ENCODE data around the gene PAX1.

The PAX1 gene

GRCh38 chr20:21665687-21666446, 39.6 kb upstream of the PAX1 start:
- TF ChIP-seq YY1 (IDR thresholded peaks at IDR 0.05; ENCODE audit: low read depth) (no peak), NFIC (IDR thresholded peaks at IDR 0.05) (no peak), FOXM1 (IDR thresholded peaks at IDR 0.05; ENCODE audit: borderline replicate concordance, low read depth) (no peak), TCF12 (IDR thresholded peaks at IDR 0.05; ENCODE audit: low read depth) (no peak), CEBPB (IDR thresholded peaks at IDR 0.05) (no peak), EGR1 (IDR thresholded peaks at IDR 0.05) (no peak), TEAD4 (IDR thresholded peaks at IDR 0.05) (no peak)

- TF ChIP-seq NFIC (IDR thresholded peaks at IDR 0.05) (no peak), TEAD4 (IDR thresholded peaks at IDR 0.05) (no peak), ZBTB7A (IDR thresholded peaks at IDR 0.05; ENCODE audit: low read depth) (no peak), TAF1 (IDR thresholded peaks at IDR 0.05; ENCODE audit: low read depth) (no peak), MAX (IDR thresholded peaks at IDR 0.05) (no peak), EP300 (IDR thresholded peaks at IDR 0.05; ENCODE audit: borderline replicate concordance) (no peak), YY1 (IDR thresholded peaks at IDR 0.05; ENCODE audit: low read depth) (no peak)
These were observed 35.3 kb upstream of the PAX1 start for GRCh38 chr20:21670126-21670525.

GRCh38 chr20:21670981-21671380, 34.5 kb upstream of the PAX1 start:
- no peak for TF ChIP-seq TEAD4 (IDR thresholded peaks at IDR 0.05)
- no peak for TF ChIP-seq TCF12 (IDR thresholded peaks at IDR 0.05; ENCODE audit: low read depth)
- TF ChIP-seq FOXM1 (IDR thresholded peaks at IDR 0.05; ENCODE audit: borderline replicate concordance, low read depth): no peak
- no peak for TF ChIP-seq USF1 (IDR thresholded peaks at IDR 0.05)
- no peak for TF ChIP-seq YY1 (IDR thresholded peaks at IDR 0.05; ENCODE audit: low read depth)
- no peak for TF ChIP-seq EP300 (IDR thresholded peaks at IDR 0.05; ENCODE audit: borderline replicate concordance)
- TF ChIP-seq CEBPB (IDR thresholded peaks at IDR 0.05): no peak
- no peak for TF ChIP-seq REST (IDR thresholded peaks at IDR 0.05; ENCODE audit: low read depth)
- no peak for TF ChIP-seq RAD21 (IDR thresholded peaks at IDR 0.05; ENCODE audit: low read depth)
- no peak for TF ChIP-seq NFIC (IDR thresholded peaks at IDR 0.05)
- no peak for TF ChIP-seq EGR1 (IDR thresholded peaks at IDR 0.05)
- no peak for TF ChIP-seq TAF1 (IDR thresholded peaks at IDR 0.05; ENCODE audit: low read depth)
- TF ChIP-seq CREB1 (IDR thresholded peaks at IDR 0.05; ENCODE audit: low read depth): no peak
- no peak for TF ChIP-seq ZBTB7A (IDR thresholded peaks at IDR 0.05; ENCODE audit: low read depth)
- no peak for TF ChIP-seq MAX (IDR thresholded peaks at IDR 0.05)

GRCh38 chr20:21677261-21677660, 28.2 kb upstream of the PAX1 start:
- TF ChIP-seq NFIC (IDR thresholded peaks at IDR 0.05): no peak
- no peak for TF ChIP-seq TCF12 (IDR thresholded peaks at IDR 0.05; ENCODE audit: low read depth)
- TF ChIP-seq EP300 (IDR thresholded peaks at IDR 0.05; ENCODE audit: borderline replicate concordance): no peak
- no peak for TF ChIP-seq MAX (IDR thresholded peaks at IDR 0.05)
- TF ChIP-seq REST (IDR thresholded peaks at IDR 0.05; ENCODE audit: low read depth): no peak

GRCh38 chr20:21677781-21678180, 27.7 kb upstream of the PAX1 start:
- no peak for TF ChIP-seq MAX (IDR thresholded peaks at IDR 0.05)
- no peak for TF ChIP-seq CREB1 (IDR thresholded peaks at IDR 0.05; ENCODE audit: low read depth)
- no peak for TF ChIP-seq YY1 (IDR thresholded peaks at IDR 0.05; ENCODE audit: low read depth)
- TF ChIP-seq FOXM1 (IDR thresholded peaks at IDR 0.05; ENCODE audit: borderline replicate concordance, low read depth): no peak
- TF ChIP-seq EGR1 (IDR thresholded peaks at IDR 0.05): no peak
- no peak for TF ChIP-seq USF1 (IDR thresholded peaks at IDR 0.05)
- TF ChIP-seq REST (IDR thresholded peaks at IDR 0.05; ENCODE audit: low read depth): no peak
- no peak for TF ChIP-seq CEBPB (IDR thresholded peaks at IDR 0.05)
- no peak for TF ChIP-seq EP300 (IDR thresholded peaks at IDR 0.05; ENCODE audit: borderline replicate concordance)
- TF ChIP-seq TAF1 (IDR thresholded peaks at IDR 0.05; ENCODE audit: low read depth): no peak
- TF ChIP-seq TEAD4 (IDR thresholded peaks at IDR 0.05): no peak
- TF ChIP-seq RAD21 (IDR thresholded peaks at IDR 0.05; ENCODE audit: low read depth): no peak
- TF ChIP-seq ZBTB7A (IDR thresholded peaks at IDR 0.05; ENCODE audit: low read depth): no peak
- TF ChIP-seq NFIC (IDR thresholded peaks at IDR 0.05): no peak
- no peak for TF ChIP-seq TCF12 (IDR thresholded peaks at IDR 0.05; ENCODE audit: low read depth)

Data from Ishikawa (cell line).